HG03097 (cell line): ENCODE results near the gene PDE1A.

Experiments used
- ATAC-seq: cut with Tn5 transposase; IDR thresholded peaks from one replicate; pipeline ENCODE4 v1.9.1; 2021; ENCODE audit not compliant: unreplicated experiment, low FRiP score

The PDE1A gene

GRCh38 chr2:182224669-182225068 is 202.2 kb downstream of the PDE1A start:
- no peak for ATAC-seq

DNA sequence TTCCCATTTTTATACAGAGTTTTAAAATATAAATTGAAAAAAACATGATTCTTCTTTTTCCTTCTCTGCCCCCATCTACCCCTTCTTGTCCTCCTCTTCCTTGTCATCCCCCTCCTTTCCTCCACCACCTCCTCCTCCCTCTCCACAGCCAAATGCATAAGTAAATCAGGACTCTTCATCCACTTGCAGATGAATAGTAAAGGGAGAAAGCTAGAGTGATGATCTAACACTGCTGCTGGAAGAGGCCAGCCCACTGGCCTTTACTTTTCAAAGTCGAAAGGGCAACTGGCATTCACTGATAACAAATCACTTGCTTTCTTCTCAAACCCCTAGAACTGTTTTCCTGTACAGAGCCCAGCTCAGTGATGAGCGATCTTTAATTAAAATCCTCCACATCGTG is 205.8 kb downstream of the PDE1A start:
- no peak for ATAC-seq

DNA sequence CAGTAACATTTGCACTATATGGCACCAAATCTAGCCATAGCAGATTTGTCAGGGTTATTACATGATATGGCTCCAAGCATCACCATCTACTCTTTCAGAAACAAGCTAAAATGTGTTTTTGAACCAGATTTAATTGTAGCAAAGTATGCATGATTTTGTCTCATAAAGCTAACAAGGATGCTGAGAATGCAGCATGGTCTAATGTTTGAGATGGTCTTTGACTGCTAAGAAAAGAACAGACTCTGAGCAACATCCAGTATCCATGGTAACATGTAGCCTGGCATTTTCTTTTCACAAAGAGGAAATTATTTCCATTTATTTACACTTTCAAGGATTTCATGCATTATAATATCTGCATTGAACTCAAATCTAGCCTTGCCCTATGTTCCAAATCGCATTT is 206.5 kb downstream of the PDE1A start:
- no peak for ATAC-seq

DNA sequence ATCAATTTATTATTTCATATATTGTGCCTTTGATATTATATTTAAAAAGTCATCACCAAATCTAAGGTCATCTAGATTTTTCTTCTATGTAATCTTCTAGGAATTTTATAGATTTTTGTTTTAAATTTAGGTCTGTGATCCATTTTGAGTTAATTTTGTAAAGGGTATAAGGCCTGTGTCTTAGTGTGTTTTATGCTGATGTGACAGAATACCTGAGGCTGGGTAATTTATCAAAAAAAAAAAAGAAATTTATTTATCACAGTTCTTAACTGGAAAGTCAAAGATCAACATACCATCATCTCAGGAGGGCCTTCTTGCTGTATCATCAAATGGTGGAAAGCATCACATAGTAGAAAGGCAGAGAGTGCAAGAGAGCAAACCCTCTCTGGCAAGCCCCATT is 216.2 kb downstream of the PDE1A start:
- ATAC-seq: no peak

DNA sequence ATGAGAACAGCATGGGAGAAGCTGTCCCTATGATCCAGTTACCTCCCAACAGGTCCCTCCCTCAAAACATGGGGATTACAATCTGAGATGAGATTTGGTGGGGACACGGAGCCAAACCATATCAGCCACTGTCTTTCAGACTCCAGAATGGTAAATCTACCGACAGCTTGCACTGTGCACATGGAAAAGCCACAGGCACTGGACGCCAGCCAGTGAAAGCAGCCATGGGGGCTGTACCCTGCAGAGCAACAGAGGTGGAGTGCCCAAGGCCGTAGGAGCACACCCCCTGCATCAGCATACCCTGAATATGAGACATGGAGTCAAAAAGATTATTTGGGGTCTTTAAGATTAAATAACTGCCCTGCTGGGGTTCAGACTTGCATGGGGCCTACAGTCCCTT is 218.4 kb downstream of the PDE1A start:
- ATAC-seq: no peak

GRCh38 chr2:182207049-182207746 is 219.6 kb downstream of the PDE1A start:
- no peak for ATAC-seq

- ATAC-seq: no peak
Measured at GRCh38 chr2:182197529-182197928, 229.3 kb downstream of the PDE1A start.

DNA sequence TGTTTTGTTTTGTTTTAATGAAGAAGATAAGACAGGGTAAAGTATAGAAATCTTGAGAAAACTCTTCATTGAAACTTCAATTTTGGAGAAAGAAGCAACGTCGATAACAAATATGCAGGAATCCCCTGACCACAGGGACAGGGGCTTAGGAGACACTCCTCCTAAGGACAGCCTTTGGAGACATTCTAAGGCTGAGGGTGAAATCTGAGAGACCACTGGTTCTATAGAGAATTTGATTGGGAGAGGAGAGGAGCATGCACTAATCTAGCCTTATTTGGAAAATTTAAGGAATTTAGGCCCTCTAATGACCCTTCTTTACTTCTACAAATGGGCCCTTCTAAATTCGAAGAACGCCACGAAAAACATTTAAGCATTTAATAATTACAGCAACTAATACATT is 233.5 kb downstream of the PDE1A start:
- no peak for ATAC-seq

- ATAC-seq: no peak
Measured at GRCh38 chr2:182191061-182191460, 235.8 kb downstream of the PDE1A start.

DNA sequence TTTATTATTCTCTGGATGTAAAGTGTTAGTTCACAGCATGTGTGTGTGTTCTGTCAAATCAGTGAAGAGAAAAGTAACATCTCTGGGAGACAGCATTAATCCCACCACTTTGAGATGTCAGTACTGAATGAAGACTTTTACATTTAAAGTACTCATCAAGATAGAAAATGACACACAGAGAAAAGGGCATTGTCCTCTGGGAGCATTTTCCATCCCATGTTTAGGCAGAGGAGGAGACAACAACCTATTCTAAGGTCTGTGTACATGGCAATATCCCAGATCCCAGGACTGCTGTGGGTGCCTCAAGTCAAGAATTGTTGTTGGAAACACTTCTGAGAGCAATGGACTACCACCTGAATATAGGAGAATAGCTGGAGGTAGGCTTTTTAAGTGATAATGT is 239.7 kb downstream of the PDE1A start:
- no peak for ATAC-seq

DNA sequence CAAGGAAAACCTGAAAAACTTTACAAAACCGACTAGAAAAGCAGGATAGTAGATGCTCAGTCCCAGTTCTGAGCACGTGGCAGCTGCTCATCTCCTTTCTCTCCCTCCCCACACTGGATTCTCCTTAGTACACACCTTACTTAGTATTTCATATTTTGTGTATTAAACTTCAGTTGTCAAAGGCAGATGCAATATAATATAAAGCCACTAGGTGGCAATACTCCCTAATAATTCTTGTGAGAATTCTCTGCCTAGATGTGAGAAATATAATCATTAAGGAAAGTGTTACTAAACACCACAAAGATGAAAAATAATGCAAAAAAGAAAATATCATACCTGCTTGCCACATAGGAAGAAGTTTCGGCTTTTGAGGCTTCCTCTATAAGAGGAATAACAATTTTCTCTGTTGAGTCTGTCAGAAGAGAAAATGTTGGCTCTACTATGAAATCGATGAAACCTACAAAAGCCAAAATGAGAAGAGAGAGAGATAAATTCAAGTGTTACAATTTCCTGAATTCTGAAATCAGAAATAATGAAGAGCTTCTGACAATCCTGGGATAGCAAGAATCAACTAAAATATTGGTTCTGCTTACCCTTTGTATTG is 240.6 kb downstream of the PDE1A start:
- no peak for ATAC-seq

DNA sequence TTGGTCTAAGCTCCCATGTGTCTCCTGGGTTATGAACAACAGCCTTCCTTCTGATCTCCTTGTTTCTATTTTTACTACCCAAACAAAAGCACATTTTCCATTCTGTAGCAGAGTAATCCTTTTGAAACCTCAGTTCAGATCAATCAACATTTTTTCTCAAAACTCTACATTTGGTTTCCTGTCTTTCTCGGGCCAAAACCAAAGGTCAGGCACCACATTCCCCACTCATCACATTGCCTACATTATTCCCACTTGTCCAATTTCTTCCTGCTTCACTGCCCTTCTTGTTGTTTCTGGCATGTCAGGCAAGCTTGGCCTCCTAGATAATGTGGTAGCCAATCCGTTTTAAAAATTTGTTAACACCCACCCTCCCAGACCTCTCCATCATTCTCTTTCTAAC is 244.4 kb downstream of the PDE1A start:
- no peak for ATAC-seq

DNA sequence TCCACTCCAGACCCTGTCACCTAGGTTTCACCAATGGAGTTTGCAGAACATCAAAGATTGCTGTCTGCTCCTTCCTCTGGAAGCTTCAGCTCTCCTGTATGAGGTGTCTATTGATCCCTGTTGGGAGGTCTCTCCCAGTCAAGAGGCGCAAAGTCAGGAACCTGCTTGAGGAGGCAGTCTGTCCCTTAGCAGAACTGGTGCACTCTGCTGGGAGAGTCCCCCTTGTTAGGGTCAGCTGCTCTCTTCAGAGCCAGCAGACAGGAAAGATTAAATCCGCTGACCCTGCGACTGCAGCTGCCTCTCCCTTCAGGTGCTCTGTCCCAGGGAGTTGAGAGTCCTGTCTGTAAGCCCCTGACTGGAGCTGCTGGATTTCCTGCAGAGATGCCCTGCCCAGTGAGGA is 245.5 kb downstream of the PDE1A start:
- no peak for ATAC-seq

GRCh38 chr2:182179176-182179575 is 247.7 kb downstream of the PDE1A start:
- ATAC-seq: no peak

DNA sequence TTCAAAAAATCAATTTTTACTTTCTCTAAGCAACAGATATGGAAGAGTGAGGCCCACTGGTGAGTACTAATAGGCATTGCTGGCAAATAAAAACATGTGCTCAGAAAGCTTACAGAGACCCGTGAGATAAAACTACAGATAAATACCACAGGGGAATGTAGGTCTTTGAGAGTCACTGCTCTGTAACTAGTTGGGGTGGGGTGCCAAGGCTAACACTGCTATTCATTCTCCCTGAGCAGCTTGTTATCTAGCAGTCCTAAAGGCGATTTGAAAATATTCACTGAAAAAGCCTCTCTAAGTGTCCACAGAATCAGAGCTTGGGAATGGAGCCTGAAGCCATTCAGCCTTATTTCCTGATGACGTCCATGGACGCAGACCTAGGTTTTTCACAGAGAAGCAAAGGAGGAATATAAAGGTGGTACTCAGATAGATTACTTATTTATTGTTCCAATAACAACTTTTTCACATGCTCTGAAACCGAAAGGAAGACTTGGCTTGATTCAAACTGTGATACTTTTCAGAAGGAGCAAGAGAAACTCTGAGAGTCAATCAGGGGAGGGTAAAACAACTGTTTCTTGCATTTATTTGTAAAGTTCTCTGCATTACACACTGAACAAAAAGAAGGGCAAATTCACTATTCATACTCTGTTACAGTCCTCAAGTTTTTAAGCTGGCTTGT is 252.8 kb downstream of the PDE1A start:
- ATAC-seq: no peak

DNA sequence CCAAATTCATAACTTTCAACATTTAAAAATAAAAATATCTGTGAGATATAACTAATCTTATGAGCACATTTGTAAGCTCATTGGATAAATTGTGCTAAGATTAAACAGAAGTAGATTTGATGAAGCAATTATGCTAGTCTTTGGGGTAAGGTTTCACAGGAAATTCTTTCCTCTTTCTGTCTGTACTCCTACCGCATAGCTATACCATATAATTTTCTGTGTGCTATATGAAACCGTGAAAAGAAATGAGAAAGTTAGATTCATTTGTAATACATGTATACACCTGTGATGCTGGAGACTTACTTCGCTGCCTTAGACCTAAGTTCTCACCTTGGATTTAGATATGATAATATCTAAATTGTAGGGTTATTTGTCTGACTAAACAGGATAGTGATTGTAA is 256.5 kb downstream of the PDE1A start:
- ATAC-seq: no peak

DNA sequence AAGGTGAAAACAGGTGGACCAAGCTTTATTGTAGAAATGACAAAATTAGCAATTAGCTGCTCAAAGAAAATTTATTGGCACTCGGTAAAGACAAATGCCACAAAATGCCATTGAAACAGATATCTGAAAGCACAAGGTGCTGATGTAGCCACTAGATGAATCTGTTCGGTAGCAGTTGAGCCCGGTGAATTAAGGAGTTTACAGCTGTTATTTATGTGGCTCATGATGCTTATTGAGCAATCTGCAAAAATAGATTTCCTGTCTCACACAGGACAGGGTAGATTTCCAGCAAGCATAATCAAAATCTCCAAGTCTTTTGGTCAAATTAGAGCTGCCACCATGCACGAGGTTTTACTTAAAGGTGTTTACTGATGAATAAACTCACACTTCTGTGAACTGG is 259.0 kb downstream of the PDE1A start:
- no peak for ATAC-seq

GRCh38 chr2:182166841-182167240 is 260.0 kb downstream of the PDE1A start:
- ATAC-seq: no peak

GRCh38 chr2:182166406-182166805 is 260.4 kb downstream of the PDE1A start:
- no peak for ATAC-seq

DNA sequence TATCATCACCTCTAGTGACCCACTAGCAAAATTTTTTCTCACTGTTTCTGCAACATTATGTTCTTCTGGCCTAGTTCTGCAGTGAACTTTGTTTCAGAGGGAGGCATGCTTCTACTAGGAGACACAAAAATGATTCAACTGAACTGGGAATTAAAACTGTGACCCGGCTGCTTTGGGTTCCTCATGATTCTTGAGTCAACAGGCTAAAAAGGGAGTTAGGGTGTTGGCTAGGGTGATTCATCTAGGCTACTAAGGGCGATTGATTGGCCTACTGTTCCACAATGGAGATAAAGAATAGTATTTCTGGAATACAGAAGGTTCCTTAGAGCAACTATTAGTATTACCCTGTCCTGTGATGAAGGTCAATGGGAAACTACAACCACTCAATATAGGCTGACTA is 261.6 kb downstream of the PDE1A start:
- ATAC-seq: no peak

- no peak for ATAC-seq
Measured at GRCh38 chr2:182164686-182165085, 262.1 kb downstream of the PDE1A start.

DNA sequence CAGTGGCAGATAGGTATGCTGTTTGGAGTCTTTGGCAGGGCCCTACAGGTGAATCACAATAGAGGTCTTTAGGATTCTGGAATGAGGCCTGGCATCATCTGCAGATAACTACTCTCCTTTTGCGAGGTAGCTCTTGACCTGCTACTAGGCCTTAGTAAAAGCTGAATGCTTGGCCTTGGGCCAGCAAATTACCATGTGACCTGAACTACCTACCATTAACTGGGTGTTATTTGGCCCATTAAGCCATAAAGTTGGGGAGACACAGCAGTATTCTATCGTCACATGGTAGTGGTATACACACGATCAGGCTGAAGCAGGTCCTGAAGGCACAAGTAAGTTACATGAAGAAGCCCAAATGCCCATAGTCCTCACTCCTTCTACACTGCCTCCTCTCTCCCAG is 263.0 kb downstream of the PDE1A start:
- ATAC-seq: no peak
